ENCODE measurements around the gene KIF5B.
"Not testable (repeated sequence)": the region's sequence is repeated elsewhere in the genome, so short reads cannot be mapped to it uniquely, and the experiment has no call there.

KIF5B gene

DNA sequence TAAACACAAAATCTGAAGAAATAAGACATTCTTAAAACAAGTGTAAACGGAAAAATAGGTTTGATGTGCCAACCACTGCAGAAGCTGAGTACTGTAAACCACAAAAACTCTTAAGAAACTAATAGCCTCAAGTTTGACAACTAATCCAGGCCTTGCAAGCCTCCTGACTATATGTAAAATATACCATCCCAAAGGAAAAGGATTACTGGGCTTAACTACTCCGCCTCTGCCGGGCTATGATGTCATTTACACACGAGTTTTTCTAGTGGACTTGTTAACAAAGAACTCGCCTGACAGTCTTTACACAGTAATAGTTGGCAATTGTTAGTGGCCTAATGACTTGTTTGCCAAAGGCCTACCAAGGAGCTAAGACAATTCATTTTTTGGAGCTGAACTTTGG, 2.1 kb downstream of the KIF5B start:
- Histone ChIP-seq H3K27me3 (replicated peaks) (no peaks in the 10 kb centered on the region), H3K36me3 (replicated peaks) (no peaks in the 10 kb centered on the region), H3K4me3 (ENCODE audit: low read depth, low read length) (peak overlapping the region; percentile 98), H3K27ac (peak overlapping the region; percentile 50)
- peak; percentile 40 for DNase-seq
- in situ Hi-C loops (cut with HindIII; ENCODE audit: low pct_ligation_motif_present, low sequenced_read_pairs) = no loop called here
- TF ChIP-seq, protein P1, sequence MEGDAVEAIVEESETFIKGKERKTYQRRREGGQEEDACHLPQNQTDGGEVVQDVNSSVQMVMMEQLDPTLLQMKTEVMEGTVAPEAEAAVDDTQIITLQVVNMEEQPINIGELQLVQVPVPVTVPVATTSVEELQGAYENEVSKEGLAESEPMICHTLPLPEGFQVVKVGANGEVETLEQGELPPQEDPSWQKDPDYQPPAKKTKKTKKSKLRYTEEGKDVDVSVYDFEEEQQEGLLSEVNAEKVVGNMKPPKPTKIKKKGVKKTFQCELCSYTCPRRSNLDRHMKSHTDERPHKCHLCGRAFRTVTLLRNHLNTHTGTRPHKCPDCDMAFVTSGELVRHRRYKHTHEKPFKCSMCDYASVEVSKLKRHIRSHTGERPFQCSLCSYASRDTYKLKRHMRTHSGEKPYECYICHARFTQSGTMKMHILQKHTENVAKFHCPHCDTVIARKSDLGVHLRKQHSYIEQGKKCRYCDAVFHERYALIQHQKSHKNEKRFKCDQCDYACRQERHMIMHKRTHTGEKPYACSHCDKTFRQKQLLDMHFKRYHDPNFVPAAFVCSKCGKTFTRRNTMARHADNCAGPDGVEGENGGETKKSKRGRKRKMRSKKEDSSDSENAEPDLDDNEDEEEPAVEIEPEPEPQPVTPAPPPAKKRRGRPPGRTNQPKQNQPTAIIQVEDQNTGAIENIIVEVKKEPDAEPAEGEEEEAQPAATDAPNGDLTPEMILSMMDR (IDR thresholded peaks at IDR 0.05; ENCODE audit: low read depth, low read length, missing control alignments) = no peak

DNA sequence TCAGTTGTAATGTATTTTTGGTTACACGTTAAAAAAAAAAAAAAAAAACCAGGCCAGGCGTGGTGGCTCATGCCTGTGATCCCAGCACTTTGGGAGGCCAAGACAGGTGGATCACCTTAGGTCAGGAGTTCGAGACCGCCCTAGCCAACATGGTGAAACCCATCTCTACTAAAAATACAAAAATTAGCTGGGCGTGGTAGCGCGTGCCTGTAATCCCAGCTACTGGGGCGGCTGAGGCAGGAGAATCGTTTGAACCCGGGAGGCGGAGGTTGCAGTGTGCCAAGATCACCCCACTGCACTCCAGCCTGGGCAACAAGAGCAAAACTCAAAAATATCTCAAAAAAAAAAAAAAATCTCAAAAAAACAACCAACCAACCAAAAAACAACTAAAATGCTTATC, 2.8 kb downstream of the KIF5B start:
- DNase-seq; H3K36me3 ChIP-seq (replicated peaks); in situ Hi-C loops (cut with HindIII; ENCODE audit: low pct_ligation_motif_present, low sequenced_read_pairs); H3K27me3 ChIP-seq (replicated peaks): not testable (repeated sequence)
- Histone ChIP-seq H3K4me3 (ENCODE audit: low read depth, low read length) (peak overlapping the region; percentile 98), H3K27ac (peak overlapping the region; percentile 50)

DNA sequence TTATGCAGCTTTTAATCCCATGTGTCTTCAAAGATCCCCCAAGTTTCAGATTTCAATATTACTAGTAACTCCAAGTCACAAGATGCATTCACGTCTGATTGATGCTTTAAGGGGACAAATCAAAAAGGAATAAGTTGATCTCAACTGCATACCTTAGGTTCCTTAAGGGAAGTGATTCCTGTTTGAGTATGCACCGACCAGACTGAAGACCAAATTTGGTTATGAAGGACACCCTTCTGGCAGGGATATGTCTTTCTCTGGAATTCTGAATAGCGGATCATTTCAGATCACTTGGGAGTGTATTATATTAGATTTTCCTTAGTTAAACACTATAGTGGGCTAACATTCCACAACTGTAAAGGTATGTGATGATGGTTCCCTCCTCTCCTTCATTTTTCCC, 4.3 kb downstream of the KIF5B start:
- Histone ChIP-seq H3K27ac (no peak overlapping the region), H3K4me3 (ENCODE audit: low read depth, low read length) (no peak overlapping the region), H3K36me3 (replicated peaks) (peaks cover 6% of the 10 kb centered on the region), H3K27me3 (replicated peaks) (no peaks in the 10 kb centered on the region)
- TF ChIP-seq, protein P1 (IDR thresholded peaks at IDR 0.05; ENCODE audit: low read depth, low read length, missing control alignments) = no peak
- in situ Hi-C loops (cut with HindIII; ENCODE audit: low pct_ligation_motif_present, low sequenced_read_pairs) = no loop called here
- no peak for DNase-seq

DNA sequence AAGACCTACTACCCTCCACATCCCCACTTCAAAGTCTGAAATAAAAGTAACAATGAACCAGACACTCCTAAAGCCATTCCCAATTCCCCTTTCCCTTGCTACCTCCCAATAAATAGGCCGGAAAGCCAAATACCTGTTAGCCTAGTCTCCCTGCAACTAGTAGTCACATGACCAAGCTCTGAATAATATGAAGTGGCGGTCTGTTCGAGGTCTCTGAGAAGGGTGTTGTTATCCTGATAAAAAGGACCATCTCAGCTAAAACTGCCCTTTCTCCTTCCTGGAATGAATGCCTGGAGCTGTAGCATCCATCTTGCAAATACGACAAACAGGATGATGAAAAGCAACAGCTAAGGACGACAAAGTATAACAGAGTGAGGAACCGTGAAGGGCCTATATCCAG, 6.0 kb downstream of the KIF5B start:
- TF ChIP-seq, protein P1 (IDR thresholded peaks at IDR 0.05; ENCODE audit: low read depth, low read length, missing control alignments) = no peak
- DNase-seq = no peak
- Histone ChIP-seq H3K36me3 (replicated peaks) (peaks cover 15% of the 10 kb centered on the region), H3K4me3 (ENCODE audit: low read depth, low read length) (no peak overlapping the region), H3K27ac (peak overlapping the region; percentile 45), H3K27me3 (replicated peaks) (no peaks in the 10 kb centered on the region)
- in situ Hi-C loops (cut with HindIII; ENCODE audit: low pct_ligation_motif_present, low sequenced_read_pairs) = no loop called here

DNA sequence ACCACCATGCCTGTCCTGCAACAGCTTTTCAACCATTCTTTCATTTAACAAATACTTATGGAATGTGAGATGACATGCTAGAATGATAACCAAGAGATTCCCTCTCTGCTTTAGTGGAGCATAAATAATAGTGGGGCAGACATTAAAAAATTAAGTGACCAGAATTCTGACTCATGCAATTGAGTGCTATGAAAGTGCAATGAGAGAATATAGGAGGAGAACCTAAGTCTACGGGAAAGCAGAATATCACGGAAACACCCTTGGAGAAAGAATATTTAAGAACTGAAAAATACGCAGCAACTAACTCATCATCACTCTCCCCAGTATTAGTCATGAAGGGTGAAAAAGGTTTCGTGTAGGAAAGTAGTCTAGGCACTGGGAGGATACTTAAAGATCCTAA, 7.1 kb downstream of the KIF5B start:
- H3K27ac ChIP-seq = peak overlapping the region; percentile 45
- no peaks in the 10 kb centered on the region for H3K27me3 ChIP-seq (replicated peaks)
- peak; percentile 28 for DNase-seq
- in situ Hi-C loops (cut with HindIII; ENCODE audit: low pct_ligation_motif_present, low sequenced_read_pairs) = no loop called here
- no peak overlapping the region for H3K4me3 ChIP-seq (ENCODE audit: low read depth, low read length)
- H3K36me3 ChIP-seq (replicated peaks) = peaks cover 21% of the 10 kb centered on the region
- TF ChIP-seq, protein P1 (IDR thresholded peaks at IDR 0.05; ENCODE audit: low read depth, low read length, missing control alignments) = no peak

DNA sequence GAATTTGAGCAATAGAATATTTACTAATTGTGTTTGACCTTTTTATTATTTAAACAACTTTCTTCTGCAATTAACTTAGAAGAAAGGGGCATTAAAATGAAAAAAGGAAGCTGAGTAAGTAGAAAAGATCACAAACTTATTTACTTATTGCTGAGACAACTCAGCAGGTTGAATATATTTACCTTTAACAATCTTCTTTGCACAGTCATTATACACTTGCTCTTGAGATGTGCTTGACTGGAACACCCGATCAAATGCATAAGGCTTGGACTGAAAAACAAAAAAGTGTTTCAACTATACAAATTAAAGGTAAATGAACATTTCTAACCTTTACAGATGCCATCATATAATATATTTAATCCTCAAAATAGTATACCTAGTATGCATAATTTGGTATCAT, 7.9 kb downstream of the KIF5B start:
- Histone ChIP-seq H3K36me3 (replicated peaks) (peaks cover 25% of the 10 kb centered on the region), H3K4me3 (ENCODE audit: low read depth, low read length) (no peak overlapping the region), H3K27ac (no peak overlapping the region), H3K27me3 (replicated peaks) (no peaks in the 10 kb centered on the region)
- no peak for DNase-seq
- in situ Hi-C loops (cut with HindIII; ENCODE audit: low pct_ligation_motif_present, low sequenced_read_pairs) = no loop called here
- TF ChIP-seq, protein P1 (IDR thresholded peaks at IDR 0.05; ENCODE audit: low read depth, low read length, missing control alignments) = no peak

Measured in brain microvascular endothelial cell (primary cell).